NCI-H2196 (cell line): ENCODE data around the gene NBEA.

Source experiments
- DNase-seq: peaks from one replicate; lab custom pipeline; 2025; ENCODE audit not compliant: unreplicated experiment; lab: John Stamatoyannopoulos, UW

NBEA gene

DNA sequence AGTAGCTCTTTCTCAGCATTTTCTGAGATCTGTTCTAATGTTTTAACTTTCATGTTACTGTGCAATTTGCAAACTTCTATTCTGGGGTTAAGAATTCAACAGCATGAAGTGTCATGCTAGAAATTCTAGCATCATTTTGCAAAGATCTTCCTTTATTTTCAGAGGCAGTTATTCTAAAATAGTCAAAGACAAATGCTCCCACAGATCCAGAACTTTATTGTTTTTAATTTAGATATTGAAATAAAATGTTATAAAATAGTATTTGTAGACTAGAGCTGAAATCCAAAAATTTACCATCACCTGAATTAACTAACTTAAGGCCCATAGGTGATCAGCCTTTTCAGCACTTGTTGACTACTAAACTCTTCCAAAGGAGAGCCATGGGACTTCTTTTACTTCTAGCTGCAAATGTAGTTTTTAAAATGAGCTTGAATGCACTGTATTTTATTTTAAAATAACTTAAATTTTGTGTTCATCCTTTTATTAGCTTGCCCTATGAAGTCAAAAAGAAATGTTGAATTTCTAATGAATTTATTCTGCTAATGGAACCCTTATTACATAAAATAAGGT is 531.2 kb downstream of the NBEA start:
- DNase-seq: no peak

DNA sequence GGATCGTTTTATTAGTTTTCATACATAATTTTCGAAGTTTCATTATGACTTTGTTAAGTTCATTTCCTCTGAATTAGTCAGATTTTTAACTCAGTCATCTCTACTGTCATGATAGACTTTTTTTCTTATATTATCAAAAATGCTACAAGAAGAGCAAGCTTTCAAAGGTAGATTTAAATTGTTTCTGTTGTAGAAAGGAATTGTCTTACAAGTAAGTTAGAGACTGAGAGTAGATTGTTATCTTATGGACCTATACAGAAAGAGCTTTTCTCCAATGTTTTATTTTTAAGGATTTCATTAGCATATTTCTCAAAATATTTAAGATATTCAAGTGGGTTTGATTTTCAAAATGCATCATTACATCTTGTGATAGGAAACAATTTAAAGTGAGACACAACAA is 531.7 kb downstream of the NBEA start:
- DNase-seq: no peak

DNA sequence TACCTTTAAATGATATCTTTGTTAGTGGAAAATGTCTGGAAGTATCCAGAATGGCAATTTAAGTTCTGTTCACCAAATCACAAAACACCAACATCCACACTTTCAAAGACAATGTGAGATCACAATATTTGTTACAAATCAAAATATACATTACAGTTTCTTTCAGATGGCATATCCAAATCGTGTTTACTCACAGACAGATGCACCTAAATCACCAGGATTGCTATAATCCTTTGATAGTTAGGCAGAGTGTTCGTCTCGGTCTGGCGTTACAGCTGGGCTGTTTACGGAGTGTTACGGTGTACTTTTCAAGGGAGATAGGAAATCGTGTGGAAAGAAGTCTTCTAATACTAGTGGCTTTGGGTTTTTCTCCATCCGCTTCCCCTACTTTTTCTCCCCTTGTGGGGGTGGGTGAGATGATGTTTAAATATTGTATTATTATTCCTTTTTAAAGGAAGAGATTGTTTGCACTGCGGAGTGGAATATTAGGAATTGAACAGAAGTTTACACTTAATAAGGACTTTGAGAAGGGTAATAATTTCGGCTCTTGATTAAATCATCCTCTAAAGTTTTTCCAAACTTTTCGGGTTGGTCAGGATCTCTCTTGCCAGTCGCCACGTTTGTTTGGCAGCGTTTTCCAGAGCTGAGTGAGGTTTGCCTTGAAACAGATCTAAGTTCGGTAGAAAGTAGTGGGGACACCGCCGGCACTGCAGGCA is 532.6 kb downstream of the NBEA start:
- DNase-seq: no peak

DNA sequence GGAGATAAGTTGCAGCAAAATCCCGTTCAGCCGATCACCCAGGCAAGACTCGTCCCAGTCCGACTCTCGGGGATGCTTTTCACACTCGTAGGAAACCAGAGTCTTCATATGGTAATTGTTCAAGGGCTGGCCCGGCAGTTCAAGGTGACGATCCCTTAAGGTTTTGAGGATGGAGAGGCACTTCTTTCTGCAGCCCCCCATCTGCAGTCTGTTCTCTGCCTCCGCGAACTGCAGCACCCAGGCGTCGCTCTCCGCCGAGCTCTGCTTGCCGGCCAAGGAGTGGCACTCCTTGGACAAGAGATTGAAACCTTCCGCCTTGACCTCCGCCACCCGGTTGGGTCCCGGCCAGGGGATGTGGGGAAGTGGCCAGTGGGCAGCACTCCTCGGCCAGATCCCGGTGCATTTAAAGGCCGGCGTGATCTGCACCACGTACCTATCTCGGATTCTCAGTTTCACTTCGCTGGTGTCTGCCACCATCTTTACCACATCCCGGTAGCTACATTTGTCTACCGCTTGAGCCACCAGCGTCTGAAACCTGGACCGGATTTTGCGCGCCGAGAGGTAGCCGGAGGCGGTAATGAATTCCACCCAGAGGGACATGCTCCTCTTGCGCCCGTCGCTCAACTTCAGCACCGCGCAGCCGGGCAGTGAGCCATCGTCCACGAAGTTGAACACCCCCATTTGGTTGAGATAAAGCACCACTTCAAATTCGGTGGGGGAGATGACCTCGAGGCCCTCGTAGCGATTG is 533.3 kb downstream of the NBEA start:
- no peak for DNase-seq

DNA sequence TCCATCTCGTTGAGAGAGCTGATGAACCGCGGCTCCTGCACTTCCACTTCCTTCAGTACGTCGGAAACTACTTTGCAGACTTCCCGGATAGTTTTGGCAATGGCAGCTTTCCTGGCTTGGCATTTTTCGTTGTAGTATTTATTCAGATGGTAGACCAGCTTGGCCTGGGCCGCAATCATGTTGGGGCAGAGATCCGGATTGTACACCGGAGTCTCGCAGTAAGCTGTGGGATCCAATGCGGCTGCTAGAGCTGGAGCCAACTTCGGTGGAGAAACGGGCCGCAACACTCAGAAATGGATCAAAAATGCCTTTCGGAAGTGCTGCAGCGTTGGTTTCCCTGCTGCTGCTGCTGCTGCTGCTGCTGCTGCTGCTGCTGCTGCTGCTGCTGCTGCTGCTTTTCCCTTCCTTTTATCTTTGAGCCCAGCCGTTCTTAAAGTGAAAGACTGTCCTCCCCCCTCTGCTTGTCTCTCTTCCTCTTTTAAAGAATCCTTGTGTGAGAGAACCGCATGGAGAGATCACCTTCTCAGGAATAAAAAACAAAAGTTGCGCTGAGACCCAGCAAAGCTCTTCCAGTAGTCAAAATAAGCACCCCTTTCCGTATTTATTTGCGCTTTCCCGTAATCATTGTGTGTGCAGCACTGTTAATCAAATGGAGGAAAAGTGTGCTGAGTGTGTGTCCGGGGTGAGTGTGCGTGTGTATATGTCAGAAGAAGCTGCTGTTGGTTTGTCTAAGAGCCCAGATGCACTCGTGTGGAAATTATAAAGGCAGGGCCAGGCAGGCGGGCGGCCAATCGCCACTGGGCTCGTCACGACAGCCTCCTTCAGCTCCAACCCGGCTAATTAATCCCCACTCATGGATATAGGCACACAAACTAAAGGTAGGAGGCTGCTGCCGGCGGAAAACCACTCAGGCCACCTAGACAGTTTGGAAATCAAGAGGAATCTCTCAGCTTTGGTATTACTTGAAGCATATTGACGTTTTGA is 534.2 kb downstream of the NBEA start, which contains the start of gene MAB21L1:
MAB21L1 (minus strand) TSS at position 730 of the 984 bp plus-strand sequence; CDS start at position 179, 551 bp downstream.
- DNase-seq: no peak

DNA sequence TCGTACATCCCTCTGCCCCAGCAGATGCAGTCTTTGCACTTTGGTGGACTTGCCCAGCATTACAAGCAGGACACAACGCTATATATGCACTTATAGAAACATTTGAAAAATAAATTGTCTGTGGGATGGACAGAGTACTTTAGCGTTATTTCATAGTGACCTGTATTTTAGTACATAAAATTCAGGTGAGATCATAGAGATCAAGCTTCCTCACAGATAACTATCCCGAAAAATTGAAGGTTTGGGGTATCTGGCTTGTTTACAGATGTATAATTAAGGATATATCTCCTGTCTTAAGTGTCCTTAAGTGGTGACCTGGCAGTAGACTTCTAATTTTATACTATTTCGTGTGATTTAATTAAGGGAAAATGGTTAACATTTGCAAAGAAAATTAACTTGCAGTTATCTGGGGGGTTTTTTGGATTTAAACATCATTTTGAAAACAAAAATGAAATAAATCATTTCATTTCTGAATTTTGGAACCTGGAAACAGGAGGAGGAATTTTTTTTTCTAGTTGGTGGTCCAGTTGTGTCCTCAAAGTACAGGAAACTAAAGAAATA is 535.4 kb downstream of the NBEA start:
- DNase-seq: no peak

DNA sequence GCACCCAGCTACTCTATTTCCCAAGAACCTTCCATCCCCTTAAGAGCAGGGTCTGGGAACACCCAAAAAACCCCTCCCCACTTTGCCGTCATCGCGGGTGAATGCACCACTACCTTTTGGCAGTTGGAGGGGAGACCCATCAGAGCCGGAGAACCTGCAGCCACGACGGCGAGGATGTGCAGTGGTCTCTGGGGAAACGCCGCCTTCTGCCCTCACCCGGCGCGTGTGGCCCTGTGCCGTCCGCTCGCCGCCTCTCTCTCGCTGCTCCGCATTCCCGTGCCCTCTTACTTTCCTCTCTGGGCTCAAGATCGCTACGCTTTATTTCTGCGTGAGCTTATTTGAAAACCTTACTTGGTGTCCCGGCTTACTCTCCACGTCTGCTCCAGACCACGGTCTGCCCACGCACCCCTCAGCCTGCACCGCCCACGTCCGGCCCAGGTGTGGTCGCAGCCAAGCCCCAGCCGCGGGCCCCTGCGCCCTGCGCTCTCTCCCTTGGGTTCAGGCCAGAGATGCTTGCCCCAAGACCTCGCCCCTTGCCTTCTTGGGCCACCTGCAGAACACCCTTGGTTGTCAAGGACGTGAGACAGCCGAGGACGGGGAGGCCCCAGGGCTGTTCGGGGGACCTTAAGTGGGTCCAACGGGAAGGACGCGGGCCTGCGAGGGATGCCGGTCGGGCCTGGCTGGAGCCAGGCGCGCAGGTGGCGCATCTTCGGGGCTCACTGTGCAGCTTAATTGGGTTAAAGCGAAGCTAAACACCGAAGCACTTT is 536.4 kb downstream of the NBEA start:
- no peak for DNase-seq

DNA sequence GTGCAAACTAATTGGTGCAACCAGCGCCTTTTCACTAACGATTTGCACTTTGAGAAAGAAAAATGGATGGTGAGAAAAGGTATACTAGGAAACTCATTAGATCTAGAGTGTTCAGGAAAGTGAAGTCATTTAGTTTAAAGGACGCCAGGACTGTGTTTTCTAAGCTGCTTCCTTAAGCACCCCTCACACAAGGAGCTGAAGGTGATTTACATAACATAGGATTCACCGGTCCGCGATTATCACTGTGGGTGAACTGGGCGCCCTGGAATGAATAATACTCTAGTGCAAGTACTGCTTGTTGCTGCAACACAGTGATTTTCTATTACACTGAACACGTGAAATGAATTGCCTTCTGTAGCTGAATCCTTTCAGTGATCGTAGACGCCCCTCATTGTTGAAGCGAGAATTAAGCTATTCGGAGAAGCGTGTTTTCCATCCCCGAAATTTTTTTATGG is 537.0 kb downstream of the NBEA start:
- DNase-seq: no peak

DNA sequence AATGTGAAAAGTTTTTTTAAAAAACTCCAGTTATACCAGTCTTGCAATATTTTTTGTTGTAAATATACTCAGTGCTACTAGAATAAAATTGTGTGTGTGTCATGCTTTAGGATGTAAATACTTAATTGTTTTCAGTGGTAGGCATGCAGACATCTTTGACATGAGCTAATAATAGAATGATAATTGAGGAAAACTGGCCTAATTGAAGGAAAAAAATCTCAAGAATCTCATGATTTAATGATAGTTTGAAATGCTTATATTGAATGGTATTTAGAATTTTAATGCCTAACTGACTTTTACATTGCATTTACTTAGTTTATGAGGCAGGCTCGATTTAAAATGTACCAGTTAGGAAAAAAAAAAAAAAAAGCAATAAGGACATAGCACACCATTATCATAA is 537.6 kb downstream of the NBEA start:
- DNase-seq: no peak

DNA sequence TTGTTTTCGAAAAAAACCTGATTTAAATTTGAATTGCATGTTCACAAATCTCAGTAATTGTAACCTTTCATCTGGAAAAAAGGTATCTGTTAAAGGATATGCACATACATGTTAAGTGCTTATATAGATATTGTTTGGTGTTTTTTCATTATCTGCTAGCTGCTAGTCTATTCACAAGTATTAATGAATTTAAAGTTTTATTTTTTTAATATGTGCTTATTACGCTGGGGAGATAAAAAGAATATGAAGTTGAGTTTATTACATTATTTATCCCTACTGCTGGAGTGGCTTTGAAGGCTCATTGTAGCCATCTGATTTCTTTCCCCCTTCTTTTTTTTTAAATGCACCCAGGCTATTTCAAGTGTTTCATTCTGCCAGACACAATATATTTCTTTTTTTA is 538.3 kb downstream of the NBEA start:
- DNase-seq: no peak

DNA sequence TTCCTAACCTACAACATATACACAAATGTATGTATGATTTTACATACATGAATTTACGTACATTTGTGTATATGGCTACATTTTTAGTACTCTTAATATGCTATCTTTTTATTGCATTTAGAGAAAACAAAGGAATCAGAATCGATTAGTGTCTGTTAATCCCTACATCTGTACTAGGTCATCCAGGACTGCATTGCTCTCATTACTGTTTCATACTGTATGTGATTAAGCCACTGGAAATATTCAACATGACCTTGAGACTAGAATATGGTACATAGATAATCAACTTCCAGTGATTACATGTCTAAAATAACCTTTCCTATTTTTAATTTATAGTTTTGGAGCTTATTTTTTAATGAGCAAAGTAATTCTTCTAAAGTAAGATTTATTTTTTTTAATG is 539.7 kb downstream of the NBEA start:
- DNase-seq: no peak

DNA sequence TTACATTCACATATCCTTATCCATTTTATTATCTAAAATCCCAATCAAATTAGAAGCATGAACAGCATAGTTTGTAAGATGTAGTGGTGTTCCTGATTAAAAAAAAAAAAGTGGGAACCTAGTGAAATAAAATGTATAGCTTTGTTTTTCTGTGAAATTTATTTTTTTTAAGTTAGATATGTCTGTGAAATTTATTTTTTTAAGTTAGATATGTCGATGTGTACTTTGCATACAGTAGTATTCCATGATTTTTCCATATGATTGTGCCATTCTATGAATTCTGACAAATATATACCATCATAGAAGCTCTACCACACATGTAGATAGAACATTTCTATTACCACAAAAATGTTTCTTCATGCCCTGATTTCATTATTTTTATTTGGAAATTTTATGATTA is 540.5 kb downstream of the NBEA start:
- DNase-seq: no peak

DNA sequence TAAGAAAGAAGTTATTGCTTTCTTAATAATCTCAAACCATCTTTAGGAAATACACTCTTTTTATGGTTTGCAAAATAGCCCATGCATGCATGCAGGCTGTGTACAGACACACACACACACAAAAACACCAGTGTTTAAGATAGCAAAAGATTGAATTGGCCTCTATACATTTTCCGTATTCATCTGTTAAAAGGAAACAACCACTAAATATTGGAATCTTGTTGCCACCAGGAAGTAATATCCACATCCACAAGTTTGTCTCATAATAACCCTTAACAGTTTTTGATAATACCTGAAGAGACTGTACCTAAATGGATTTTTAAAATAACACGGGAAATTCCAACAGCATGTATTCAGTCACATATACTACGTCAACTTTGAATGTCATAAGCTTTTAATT is 541.7 kb downstream of the NBEA start:
- no peak for DNase-seq

DNA sequence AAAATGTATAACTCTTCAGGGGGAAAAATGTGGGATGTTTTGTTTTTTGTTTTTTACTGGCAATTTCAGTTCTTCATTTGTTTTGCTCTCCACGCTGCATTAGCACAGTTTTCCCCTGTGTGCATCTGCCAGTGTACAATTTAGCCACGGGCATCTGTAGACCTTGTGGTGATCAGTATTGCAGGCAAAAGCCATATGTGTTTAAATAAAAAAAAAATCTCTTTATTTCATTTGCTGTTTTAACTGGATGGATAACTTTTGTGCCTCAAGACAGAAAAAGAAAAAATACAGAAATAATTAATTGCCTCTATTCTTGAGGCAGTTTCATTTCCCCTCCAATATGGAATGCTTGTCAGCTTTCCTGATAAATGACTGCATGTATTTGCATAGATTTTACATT is 542.3 kb downstream of the NBEA start:
- no peak for DNase-seq

DNA sequence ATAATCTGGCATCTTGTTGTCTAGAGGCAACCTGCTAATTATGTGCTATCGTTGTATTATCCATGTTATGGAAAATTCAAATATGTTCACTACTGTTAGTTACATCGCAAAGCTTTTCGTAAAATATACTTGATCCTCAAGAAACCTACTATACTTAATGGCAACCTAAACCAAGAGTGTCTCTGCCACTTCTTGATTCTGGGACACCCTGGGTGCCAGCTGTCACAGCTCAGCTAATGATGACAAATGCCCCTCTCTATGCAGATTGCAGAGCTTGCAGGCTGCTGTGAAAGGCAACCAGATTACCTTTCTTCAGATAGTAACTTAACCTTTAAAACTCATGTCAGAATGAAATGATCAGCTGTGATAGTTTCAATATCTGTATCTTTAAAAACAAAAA is 543.4 kb downstream of the NBEA start:
- DNase-seq: no peak

DNA sequence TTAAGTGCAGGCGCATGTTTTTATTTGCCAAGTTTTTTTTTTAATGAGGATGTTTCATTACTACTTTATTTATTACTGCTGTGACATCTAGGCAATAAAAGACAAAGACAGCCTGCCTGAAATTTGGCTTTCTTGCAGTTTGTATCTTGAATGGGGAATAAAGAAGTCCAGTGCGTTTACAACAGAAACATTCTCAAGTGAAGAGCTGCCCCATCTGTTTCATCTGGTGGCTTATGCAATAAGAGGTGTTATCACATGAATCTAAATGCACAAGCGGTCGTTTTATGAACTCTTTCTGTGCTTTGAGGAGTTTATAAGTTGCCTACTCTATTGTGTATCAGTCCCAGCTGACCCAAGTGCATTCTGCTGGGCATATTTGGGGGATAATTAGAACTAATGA is 547.0 kb downstream of the NBEA start:
- no peak for DNase-seq

DNA sequence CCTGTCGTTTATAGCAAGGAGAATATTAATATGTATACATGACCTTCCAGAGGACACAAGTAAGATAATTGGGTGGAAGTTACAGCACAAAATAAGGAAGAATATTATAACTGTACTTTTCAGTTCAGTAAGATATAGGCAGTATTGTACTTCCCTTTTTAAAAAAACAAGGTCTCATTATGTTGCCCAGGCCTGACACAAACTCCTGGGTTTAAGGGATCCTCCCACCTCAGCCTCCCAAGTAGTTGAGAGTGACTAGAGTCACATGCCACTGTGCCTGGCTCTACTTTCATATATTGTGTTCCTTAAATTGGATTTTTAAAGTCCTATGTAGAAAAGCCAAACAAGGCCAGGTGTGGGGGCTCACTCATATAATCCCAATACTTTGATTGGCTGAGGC is 553.9 kb downstream of the NBEA start:
- DNase-seq: no peak

DNA sequence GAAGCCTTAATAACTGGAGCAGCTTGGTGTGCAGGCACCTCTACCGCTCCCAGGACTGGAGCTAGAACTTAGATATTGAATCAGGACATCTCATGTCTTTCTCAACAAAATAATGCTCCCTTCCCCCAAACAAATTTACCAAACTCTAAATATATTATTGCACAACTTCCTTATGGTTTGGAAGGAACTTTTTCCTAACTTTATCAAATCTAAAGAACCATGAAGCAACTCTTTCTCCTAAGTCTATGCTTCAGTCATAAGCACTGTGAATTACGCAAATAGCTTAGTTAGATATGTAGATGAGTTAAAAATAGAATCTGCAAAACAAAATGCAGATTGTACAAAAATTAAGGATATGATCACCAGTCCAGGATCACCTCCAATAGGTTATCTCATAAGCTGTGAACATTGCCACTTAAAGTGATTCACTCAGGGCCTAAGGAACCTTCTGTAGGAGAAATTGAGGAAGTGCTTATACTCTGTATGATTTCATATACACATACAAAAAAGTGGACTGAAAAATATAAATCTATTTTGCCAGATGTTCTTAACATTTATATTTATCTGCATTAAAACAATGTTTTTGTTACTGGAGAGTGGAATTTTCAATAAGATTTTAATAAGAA is 554.8 kb downstream of the NBEA start:
- no peak for DNase-seq

DNA sequence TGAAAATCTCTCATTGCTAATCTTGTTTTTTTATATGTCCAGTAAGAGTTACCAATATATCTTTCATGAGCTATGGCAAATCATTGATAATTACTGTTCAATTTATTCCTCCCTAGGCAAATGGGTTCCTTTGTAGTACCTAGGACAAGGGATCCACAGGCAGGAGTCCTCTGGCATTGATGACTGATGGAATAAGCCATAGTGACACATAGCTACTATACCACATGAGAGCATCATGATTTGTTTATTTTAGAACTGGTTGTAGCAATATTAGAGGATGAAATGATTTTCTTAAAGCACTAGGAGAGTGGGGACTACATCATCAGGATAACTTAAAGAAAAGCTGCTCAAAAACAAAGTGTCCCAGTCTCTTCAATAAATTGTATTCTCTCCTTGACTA is 556.2 kb downstream of the NBEA start:
- no peak for DNase-seq
